ENCODE data around the gene ATP1A1. TPM values are rescaled to one million over a fixed set of nuclear protein-coding genes. Genes with fewer than 3 reads are reported as not detected.

The ATP1A1 gene
- total and polyA plus RNA-seq, 2 donors (not counting 3 experiments of a cell fraction or from before 2014, with no cell fraction given) = 263 to 325 TPM

DNA sequence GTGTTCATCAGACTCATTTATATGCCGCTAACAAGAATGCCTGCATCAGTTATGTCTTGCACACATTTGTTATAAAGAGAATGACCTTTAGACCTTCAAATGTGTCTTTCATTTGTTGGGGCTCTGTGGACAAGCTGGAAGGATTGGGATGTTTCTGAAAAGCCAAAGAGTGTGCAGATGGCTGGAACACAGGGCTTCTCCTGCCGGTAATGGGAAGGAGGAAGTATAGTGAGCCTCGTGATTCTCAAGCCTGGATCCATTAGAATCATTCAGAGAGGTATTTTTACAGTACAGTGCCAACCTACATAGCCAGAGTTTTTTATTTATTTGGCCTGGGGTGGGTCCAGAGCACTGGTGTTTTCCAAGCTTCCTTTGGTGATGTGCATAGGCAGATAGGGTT lies 40.6 kb upstream of the ATP1A1 start:
- Histone ChIP-seq H3K9ac (replicated peaks; ENCODE audit: extremely low read depth, insufficient read depth, low read length) (no peak overlapping the region), H3K27me3 (ENCODE audit: control insufficient read depth in 2 of 2, insufficient read depth in 2 of 2, low read length in 2 of 2) (no peaks in the 10 kb centered on the region), H3K4me3 (replicated peaks in 1 of 3; ENCODE audit: insufficient read depth in 1 of 3, low read depth in 1 of 3, low read length in 3 of 3) (no peak overlapping the region), H3K4me2 (ENCODE audit: insufficient read depth, low read length) (no peak overlapping the region), H2AFZ (ENCODE audit: low read depth, low read length) (no peak overlapping the region), H3K27ac (ENCODE audit: insufficient read depth, low read depth, low read length) (no peak overlapping the region), H3K9me3 (replicated peaks; ENCODE audit: control insufficient read depth, insufficient read depth, low read length) (no peaks in the 10 kb centered on the region), H4K20me1 (replicated peaks; ENCODE audit: control insufficient read depth, extremely low read depth, insufficient read depth, low read length) (no peaks in the 10 kb centered on the region), H3K36me3 (ENCODE audit: control insufficient read depth in 2 of 2, extremely low read depth in 1 of 2, insufficient read depth in 2 of 2, low read length in 2 of 2) (no peaks in the 10 kb centered on the region), H3K9me1 (replicated peaks; ENCODE audit: control insufficient read depth, extremely low read depth, insufficient read depth, low read length) (no peaks in the 10 kb centered on the region), H3K4me1 (ENCODE audit: control insufficient read depth, extremely low read depth, insufficient read depth, low read length) (peaks cover 21% of the 10 kb centered on the region), H3K79me2 (ENCODE audit: control insufficient read depth, insufficient read depth, low read length) (no peaks in the 10 kb centered on the region)
- FAIRE-seq (no peak), DNase-seq (ENCODE audit: low read depth, low spot score) (no peak)
- dilution Hi-C loops (cut with MboI; ENCODE audit: extremely low pct_ligation_motif_present, low sequenced_read_pairs) (no loop called here), intact Hi-C loops (cut with micrococcal nuclease) (no loop called here)
- POLR2A ChIA-PET = no interaction called here
- BruUV-seq (replicated peaks) = no TSS peak
- CTCF ChIA-PET = no interaction called here
- TF ChIP-seq GATA2 (IDR thresholded peaks at IDR 0.05; ENCODE audit: insufficient read depth, insufficient read length, low read depth, low read length) (no peak), POLR2A (IDR thresholded peaks at IDR 0.05; ENCODE audit: low read depth, low read length) (no peak), CTCF (IDR thresholded peaks at IDR 0.05; ENCODE audit: extremely low read depth in 1 of 2, insufficient read depth in 1 of 2, low read depth in 1 of 2, low read length in 2 of 2) (no peak), MYC (IDR thresholded peaks at IDR 0.05; ENCODE audit: low read depth, low read length) (no peak), POLR2AphosphoS5 (IDR thresholded peaks at IDR 0.05; ENCODE audit: insufficient read depth, low read depth, low read length) (no peak), EZH2 (IDR thresholded peaks at IDR 0.05; ENCODE audit: borderline replicate concordance, low read depth, low read length, severe bottlenecking) (no peak)
